ENCODE data around the gene UNC80. TPM values are rescaled to one million over a fixed set of nuclear protein-coding genes. Genes with fewer than 3 reads are reported as not detected.

The UNC80 gene
- total RNA-seq, 4 donors from 2014 or later = not detected

GRCh38 chr2:210028178-210028577, 256.5 kb downstream of the UNC80 start:
- Histone ChIP-seq H3K9me3 (no peaks in the 10 kb centered on the region), H3K27ac (no peak overlapping the region), H3K4me1 (no peaks in the 10 kb centered on the region), H3K27me3 (no peaks in the 10 kb centered on the region), H3K4me3 (no peak overlapping the region), H3K36me3 (peaks cover 0 to 26% (median 0%) of the 10 kb centered on the region in 3 donors)
- TF ChIP-seq POLR2A (IDR thresholded peaks at IDR 0.05) = no peak
- no peak for DNase-seq

GRCh38 chr2:210034087-210034683, 262.6 kb downstream of the UNC80 start:
- Histone ChIP-seq H3K4me3 (no peak overlapping the region), H3K9me3 (no peaks in the 10 kb centered on the region), H3K27me3 (no peaks in the 10 kb centered on the region), H3K4me1 (no peaks in the 10 kb centered on the region), H3K36me3 (no peaks in the 10 kb centered on the region), H3K27ac (no peak overlapping the region)
- no peak for TF ChIP-seq POLR2A (IDR thresholded peaks at IDR 0.05)
- no peak for TF ChIP-seq CTCF (IDR thresholded peaks at IDR 0.05)
- DNase-seq = no peak

DNA sequence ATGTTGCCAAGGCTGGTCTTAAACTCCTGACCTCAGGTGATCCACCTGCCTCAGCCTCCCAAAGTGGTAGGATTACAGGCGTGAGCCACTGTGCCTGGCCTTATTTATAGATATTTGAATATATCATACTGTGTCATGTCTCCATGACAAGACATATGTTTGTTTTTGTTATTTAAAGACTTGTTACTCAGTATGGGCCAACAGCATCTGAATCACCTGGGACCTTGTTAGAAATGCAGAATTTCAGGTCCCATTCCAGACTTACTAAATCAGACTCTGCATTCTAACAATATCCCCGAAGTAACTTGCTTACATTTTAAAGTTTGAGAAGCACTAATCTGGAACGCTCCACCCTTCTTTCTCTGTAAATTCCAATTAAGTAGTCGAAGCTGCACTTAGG, 264.0 kb downstream of the UNC80 start:
- Histone ChIP-seq H3K9me3 (no peaks in the 10 kb centered on the region), H3K4me3 (no peak overlapping the region), H3K27ac (no peak overlapping the region), H3K4me1 (no peaks in the 10 kb centered on the region), H3K27me3 (no peaks in the 10 kb centered on the region), H3K36me3 (no peaks in the 10 kb centered on the region)
- DNase-seq = no peak
- no peak for TF ChIP-seq CTCF (IDR thresholded peaks at IDR 0.05)
- no peak for TF ChIP-seq POLR2A (IDR thresholded peaks at IDR 0.05)

DNA sequence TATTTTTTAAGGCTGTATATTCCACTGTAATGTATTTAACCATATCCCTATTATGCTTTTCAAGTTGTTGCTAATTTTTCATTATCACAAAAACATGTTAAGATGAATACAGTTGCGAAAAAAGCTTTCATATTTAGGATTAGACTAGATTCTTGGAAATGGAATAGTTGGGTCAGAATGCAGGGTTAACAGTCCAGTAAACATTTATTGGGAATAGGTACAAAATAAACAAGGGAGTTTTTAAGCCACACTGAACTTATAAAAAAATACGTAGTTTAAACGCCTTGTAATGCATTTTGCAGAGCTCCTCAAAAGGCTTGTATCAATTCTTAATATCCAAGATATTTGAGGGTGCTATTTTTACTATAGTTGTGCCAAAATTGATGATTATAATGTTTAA, 266.4 kb downstream of the UNC80 start:
- Histone ChIP-seq H3K4me3 (no peak overlapping the region), H3K27me3 (no peaks in the 10 kb centered on the region), H3K4me1 (no peaks in the 10 kb centered on the region), H3K27ac (no peak overlapping the region), H3K36me3 (no peaks in the 10 kb centered on the region), H3K9me3 (no peaks in the 10 kb centered on the region)
- no peak for DNase-seq
- TF ChIP-seq CTCF (IDR thresholded peaks at IDR 0.05) (no peak), POLR2A (IDR thresholded peaks at IDR 0.05) (no peak)

DNA sequence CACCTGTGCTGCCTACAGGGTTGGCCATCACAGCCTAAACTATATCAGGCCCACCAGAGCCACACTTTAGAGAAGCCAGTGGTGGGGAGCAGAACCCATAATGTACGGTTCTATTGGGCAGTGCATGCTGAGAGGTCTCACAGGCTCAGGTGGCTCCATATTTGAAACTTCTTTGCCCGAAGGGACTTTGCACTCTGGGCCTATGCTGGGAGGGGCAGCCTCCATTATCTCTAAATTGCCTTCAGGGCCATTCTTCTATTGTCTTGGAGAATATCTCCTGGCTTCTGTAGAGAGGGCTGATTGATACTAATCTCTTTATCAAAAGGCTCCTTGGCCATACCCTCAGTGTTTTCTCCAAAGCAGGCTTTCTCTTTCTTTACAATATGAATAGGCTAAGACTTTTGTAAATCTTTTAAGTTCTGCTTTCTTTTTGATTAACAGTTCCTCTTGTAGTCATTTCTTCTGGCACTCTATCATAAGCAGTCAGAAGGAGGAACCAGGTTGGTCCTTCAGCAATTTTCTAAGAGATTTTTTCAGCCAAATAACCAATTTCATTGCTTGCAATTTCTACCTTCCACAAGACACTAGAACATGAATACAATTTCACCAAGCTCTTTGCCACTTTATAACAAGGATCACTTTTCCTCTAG, 275.3 kb downstream of the UNC80 start:
- H3K4me1 ChIP-seq = no peaks in the 10 kb centered on the region
- TF ChIP-seq POLR2A (IDR thresholded peaks at IDR 0.05) (no peak), CTCF (IDR thresholded peaks at IDR 0.05) (no peak)
- H3K27me3 ChIP-seq = no peaks in the 10 kb centered on the region
- no peak overlapping the region for H3K4me3 ChIP-seq
- no peaks in the 10 kb centered on the region for H3K36me3 ChIP-seq
- no peak for DNase-seq
- H3K27ac ChIP-seq = no peak overlapping the region
- H3K9me3 ChIP-seq = no peaks in the 10 kb centered on the region

Small RNA genes lying within 50 kb of the gene (small RNA-seq; reads per million reads assigned to genes)
- gene RNA5SP118 = 0 reads per million in 2 donors

Other genes with a start within 250 kb of the UNC80 start
- 10 to 100 TPM; 20.8 to 46.1 (median 35.5) TPM for gene RPE, start 230.8 kb downstream of the UNC80 start, total RNA-seq

Measured in Peyer's patch (tissue), 4 donors.